Fibroblast of skin of right quadriceps (primary cell): ENCODE data around the gene FKBP2.
A peak's percentile ranks its signal among the peaks of the same experiment; 100 is the strongest.

Source experiments
- DNase-seq: peaks from one replicate; pipeline ENCODE4 v3.0.0-alpha.2; 2013

FKBP2 gene

DNA sequence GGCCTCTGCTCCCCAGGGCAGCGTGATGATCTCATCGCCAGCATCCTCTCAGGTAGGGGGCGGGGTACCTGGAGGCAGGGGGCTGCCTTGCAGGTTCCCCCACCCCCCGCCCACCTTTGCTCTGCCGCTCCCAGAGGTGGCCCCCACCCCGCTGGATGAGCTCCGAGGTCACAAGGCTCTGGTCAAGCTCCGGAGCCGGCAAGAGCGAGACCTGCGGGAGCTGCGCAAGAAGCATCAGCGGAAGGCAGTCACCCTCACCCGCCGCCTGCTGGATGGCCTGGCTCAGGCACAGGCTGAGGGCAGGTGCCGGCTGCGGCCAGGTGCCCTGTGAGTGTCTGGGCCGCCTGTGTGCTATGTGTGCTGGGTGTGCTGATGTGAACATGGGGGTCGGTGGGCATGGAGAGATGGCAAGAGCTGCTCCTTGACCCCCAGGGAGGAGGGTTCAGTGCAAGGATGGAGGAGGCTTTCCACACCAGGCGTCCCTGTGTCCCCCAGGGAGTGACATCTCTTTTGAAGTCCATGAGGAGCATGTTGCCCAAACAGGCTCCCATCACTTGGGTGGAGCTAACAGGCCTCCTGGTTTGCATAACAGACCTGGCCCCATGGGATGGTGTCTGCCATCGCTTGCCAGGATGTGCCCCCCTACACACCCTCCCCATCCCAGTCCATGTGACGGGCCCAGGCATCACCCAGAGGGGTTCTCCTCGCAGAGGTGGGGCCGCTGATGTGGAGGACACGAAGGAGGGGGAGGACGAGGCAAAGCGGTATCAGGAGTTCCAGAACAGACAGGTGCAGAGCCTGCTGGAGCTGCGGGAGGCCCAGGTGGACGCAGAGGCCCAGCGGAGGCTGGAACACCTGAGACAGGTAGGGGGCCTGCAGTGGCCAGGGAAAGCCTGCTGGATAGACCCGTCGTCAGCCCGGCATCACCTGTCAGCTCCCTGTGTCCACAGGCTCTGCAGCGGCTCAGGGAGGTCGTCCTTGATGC, 24.6 kb downstream of the FKBP2 start:
- no peak for DNase-seq

DNA sequence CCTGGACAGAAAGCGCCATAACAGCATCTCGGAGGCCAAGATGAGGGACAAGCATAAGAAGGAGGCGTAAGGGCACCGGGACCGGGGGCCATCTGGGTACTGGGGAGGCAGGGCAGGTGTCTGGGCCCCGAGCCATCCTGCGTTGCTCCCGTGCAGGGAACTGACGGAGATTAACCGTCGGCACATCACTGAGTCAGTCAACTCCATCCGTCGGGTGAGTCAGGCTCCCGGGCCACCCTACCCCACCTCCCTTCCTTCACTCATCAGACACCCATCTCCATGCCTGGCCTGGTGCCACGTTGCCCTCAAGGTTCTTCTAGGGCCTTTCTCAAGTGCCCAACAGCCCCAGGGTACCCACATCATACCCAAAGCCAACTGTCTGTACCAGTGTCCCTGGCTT, 25.4 kb downstream of the FKBP2 start:
- DNase-seq = no peak

DNA sequence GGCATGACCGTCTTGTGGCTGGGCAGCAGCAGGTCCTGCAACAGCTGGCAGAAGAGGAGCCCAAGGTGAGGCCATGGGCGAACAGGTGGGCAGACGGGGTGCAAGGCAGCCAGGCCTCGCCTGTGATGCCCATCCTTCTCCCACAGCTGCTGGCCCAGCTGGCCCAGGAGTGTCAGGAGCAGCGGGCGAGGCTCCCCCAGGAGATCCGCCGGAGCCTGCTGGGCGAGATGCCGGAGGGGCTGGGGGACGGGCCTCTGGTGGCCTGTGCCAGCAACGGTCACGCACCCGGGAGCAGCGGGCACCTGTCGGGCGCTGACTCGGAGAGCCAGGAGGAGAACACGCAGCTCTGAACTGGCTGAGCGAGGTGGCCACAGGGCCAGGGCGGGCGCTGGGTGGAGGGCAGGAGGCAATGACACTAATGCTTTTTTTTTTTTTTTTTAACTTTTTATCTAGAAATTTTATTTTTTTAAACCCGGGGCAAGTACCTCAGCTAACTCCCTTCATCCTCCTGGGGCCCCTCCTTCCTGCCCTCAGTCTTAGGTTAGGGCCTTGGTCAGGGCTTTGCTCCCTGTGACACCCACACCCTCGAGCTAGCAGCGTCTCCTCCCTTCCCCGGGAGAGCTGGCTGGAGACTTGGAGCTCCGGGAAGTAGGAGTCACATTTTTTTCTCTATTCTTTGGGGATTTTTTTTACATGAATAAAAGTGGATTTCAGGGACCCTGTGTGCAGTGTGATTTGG, 26.5 kb downstream of the FKBP2 start:
- no peak for DNase-seq

DNA sequence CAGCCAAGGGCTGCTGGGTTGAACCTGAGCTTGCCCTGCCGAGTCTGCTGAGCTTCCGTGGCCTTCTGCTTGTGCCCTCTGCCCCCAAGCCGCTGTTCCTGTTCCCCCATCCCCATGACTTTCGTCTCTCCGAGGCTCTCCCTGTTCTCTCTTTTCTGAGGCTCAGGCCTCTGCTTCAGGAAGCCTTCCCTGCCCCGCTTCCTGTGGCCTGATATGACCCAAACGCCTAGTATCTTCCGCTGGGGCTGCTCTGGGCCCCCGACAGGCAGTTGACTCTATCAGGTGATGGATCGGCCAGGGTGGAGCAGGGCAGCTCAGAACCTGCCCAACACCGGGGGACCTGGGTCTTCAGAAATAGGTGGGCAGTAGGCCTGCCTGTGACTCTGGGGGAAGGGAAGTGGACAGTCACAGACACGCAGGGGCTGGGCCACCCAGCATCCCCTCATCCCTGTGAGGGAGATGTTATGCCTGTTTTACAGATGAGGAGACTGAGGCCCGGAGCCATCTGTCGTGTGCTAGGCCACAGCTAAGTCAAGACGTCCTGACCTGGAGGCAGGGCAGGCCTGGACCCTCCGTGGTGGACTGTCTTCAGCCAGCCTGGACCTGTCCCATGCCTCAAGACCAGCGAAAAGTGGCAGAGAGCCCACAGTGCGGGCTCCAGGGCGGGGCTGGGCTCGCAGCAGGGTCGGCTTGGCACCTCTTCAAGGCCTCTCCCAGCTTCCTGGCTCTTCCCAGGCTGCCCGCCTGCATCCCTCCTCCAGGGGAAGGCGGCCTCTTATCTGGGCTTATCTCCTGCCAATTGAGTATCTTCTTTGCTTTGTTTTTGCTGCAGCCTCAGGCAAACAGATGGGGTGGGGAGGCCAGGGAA, 27.4 kb downstream of the FKBP2 start:
- peak; percentile 31 for DNase-seq

DNA sequence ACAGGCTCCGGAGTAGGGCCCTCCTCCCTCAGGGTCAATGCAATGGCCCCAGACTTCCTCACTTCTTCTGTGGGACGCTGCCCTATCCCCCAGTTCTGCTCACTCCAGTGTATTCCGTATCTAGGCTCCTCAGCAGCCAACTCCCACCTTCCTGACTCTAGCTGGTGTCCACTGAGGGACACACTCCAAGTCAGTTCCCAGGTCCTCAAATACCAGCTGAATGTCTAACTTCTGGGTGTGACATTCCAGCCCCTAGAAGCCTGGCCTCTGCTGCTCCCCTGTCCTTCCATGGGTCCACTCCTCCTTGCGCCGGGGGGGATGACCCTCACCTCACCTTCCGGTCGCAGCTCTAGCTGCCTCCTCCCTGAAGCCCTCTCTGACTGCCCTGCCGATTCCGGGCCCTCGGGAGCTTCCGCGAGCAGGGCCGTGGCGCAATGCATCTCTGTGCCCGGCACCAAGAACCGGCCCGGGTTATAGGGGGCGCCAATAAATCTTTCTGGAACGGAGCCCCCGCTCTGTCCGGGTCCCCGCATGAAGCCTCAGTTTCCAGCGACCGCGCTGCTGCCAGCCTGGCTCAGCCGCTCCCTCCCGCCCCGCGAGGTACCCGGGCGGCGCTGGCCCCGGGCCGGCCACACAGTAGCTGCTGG, 28.1 kb downstream of the FKBP2 start:
- DNase-seq = peak; percentile 24

DNA sequence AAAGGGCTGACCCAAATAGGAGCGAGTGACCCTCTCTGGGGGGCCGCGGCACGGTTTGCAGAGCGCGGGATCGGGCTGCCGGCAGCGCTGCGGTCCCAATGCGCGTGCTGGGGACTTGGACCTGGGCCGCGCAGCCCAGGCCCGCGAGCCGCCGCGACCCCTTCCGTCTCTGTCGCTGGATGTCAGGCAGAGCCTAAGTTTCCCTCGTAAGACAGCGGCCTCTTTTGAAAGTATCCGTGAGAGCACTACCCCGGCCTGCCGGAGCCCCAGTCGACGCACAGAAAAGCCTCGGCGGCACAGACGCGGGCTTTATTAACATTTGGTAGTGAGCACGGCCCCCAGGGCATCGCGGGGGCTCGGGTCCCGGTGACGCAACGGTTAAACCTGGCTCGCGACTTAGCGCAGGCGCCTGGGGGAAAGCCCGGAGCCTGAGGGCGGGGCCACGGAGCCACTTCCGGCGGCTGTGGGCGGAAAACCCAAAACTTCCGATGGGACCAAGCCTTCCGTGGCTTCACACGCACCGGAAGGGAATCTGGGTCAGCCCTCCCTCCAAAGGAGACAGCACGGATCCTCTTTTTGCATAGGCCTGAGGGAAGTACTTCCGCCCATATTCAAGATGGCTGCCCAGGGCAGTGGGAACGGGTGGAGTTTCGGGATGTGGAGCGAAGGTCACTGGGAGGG, 28.8 kb downstream of the FKBP2 start:
- peak; percentile 100 for DNase-seq

DNA sequence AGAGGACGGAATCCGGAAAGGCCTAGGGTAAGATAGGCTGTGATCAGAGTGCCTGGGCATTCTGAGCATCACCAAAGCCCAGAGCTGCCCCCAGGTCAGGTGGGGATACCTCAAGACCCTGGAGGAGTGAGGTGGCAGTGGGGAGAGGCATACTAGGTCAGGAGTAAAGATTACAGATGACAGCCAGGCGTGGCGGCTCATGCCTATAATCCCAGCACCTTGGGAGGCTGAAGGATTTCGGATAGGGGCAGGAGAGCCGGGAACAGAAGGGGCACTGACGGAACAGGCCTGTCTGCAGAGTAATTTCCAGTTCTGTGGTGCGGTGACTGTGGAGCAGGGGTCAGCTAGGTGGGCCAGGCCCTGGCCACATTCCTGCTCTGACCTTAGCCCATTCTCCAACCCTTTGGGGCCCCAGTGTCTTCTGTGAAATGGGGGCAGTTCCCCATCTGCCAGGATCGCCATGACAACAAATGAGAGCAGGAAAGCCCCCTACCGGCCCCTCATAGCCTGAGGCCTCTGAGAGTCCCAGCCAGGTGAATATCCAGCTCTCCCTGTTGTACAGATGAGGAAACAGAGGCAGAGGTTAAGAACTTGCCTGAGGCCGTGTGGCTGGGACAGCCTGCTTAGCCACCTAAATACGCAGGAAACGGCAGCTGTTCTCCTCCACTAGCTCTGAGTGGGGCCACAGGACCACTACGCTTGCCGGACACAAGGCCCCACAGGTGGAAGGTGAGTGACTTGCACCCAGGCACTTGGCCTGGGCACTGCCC, 34.3 kb downstream of the FKBP2 start:
- DNase-seq = no peak

DNA sequence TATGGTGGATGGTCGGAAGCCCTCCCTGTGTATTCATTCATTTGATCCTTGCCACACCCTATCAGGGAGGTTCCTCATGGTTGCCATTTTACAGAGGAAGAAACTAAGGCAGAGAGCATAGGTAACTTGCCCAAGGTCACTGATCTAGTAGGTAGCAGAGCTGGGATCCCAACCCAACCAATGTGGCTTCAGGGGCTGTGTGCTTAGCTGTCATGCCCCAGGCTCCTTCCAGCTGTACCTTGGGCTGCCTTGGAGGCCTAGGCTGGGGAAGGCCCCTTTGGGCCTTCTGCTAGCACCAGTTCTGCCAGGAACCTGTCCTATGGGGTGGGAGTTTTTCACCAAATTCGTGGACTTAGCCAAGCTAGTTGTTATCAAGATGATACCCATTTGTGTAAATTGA, 34.9 kb downstream of the FKBP2 start:
- DNase-seq = no peak

DNA sequence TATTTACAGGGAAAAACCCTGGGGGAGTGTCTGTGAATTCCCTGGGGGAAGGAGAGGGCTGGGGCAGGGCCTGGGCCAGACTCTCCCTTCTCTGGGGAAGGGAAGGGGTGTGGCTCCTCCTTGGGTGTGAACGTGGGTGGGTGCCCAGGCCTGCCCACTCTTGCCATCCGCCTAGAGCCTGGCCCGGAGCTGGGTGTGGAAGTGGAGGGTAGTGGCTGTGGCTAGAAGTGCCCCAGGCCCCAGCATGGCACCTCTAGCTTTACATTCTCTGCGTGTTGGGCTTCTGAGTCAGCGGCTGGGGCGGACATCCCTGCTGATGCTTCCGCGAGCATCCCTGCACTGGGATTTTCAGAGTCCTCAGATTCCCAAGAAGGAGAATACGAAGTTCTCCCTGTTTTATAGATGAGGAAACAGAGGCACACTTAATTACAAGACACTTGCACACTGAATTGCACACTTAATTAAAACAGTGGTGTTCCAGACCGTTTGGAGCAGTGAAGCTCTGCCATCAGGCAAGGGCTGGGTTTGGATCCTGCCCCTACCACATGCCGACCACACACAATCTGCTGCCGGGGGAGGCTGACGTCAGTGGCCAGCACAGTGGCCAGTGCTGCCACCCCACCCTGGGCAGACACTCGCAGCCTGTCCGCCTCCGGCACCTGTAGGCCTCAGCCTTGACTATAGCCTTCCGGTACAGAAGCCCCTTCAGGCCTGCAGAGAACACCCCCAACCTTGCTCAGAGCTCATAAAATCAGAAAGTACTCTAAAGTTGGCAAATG, 35.9 kb downstream of the FKBP2 start:
- no peak for DNase-seq

DNA sequence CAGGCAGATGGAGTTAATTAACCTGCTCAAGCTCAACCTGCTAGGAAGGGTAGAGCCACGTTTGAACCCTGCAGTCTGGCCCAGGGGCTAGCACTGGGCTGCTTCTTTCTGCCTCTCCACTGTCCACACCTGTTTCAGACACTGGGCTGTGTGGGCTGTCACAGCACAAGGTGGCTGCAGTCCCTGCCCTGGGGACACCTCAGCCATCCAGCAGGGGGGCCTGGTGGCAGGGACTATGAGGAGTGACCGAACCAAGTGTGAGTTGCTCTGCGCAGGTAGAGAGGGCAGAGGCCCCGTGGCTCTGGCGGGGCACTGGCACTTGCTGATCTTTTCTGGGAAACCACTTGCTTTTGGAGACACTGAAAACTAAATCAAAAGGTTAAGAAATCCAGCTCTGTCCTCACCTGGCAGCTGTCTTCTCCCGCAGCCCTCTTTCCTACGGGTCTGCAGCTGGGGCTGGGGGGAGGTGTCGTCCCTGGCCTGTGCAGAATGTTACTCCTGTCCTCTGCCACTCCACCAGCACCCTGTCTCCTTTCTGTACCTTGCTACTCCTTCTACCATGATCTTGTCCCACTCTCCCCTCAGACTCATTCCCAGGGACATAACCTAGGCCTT, 37.8 kb downstream of the FKBP2 start:
- no peak for DNase-seq

DNA sequence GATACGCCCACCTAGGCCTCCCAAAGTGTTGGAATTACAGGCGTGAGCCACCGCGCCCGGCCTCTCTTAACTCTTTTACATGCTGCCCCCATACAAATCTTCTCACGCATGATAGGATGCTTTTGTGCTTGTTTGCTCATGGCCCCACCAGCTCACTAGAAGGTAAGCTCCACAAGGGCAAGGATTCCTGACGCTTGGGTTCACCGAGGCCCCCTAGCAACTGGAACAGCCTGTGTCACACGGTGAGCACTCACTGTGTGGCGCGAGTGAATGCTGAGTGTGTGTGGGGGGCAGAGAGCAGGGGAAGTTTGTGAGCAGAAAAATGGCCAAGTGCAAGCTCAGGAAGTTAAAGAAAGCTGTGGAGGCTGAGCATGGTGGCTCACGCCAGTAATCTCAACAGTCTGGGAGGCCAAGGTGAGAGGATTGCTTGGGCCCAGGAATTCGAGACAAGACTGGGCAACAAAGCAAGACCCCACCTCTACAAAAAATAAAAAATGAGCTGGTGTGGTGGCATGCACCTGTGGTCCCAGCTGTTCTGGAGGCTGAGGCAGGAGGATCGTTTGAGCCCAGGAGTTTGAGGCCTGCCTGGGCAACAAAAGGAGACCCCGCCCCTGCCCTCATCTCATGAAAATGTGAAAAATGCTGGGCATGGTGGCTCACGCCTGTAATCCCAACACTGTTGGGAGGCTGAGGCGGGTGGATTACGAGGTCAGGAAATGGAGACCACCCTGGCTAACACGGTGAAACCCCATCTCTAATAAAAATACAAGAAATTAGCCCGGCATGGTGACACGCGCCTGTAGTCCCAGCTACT, 41.3 kb downstream of the FKBP2 start:
- no peak for DNase-seq

DNA sequence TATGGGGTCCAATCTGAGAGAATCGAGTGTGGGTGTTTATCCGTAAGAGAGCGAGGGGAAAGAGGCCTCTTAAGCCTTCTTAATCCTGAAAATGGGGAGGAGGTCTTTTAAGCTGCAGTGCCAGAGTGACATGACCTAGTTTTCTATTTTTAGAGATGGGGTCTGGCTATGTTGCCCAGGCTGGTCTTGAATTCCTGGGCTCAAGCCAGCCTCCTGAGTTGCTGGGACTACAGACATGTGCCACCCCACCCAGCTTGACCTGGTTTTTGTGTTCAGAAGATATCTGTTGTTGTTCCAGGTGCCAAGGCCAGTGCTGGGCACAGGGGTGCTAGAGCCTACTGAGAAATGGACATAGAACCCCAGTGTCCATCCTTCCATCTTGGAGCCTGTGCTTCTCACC, 42.2 kb downstream of the FKBP2 start:
- DNase-seq = no peak

DNA sequence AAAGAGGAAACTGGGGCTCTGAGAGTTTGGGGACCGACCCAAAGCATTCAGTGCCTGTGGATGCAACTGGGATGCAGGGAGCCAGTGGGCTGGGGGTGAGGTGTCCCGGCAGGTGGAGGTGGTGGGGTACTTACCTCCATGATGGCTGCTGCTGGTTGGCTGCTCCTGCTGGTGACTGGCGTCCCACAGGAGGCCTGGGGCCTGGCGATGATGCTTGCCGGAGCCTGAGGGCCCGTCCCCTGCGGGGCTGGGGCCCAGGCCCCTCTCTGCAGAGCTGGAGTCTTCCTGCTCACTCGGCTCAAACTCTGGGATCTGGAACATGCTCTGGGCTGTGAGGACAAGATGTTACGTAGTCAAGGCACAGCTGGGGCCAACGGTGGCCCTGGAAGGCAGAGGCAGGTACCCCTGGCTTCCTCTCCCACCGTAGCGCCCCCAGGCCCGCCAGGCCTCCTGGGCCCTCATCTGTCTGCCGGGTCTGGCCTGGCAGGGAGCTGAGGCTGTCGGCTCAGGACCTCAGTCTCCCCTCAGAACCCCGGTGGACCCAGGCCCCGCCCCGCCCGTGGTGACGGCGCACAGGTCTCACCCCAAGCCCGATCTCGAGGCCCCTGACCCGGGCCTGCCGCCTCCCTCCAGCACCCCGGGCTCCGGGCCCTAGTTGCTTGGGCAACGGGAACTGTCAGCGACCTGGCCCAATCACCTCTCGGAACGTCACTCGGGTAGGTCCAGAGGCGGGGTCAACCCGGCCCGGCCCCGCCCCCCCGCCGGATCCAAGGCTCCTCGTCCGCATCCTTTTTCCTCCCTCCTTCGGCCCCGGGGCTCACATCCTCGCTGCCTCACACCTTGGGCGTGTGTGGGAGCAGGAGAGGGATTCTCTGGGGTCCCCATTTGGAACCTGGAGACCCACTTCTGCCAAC, 43.4 kb downstream of the FKBP2 start, which contains the start of gene BAD:
TSS of gene BAD (minus strand) at position 618 of the 914 bp plus-strand sequence. CDS start at position 321, 297 bp downstream.
- peak; percentile 89 for DNase-seq

DNA sequence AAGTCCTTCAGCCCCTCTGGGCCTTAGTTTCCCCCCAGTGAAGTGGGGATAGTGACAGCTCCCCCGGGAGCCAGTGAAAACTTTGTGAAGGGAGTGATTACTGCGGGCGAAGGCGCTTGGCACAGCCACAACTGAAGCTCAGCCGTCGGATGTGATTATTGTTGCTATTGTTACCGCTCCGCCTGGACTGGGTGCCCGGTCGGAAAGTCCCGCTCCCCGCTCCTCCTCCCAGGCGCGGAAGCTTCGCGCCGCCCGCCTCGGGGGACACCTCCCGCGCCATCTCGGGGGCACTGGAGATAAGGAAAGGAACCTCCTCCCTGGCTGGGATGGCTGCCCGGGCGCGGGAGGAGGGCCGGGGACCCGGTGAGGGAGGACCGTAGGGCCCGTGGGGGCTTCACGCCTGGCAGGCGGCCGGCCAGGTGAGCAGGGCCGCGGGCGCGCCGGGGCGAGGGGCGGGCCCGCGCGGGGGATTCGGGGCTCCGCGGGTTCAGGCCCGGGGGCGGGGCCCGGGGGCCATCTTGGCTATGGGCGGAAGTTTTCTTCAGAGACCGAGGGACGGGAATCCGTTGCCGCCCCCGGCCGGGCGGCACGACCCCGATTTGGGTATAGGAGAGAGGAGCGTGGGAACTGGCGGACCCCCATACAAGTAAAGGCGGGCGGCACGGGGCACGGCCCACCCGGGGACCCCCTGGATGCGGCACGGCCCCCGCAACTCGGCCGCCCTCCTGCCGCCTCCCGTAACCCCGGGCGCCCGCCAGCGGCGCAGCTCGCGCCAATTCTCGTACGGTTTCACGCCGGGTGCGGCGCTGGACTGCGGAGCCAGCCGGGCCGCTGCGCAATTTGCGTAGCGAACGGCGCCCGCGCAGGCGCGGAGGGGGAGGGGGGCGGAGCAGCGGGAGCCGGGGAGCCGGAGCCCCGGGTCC, 44.3 kb downstream of the FKBP2 start, which contains the start of gene GPR137:
TSS of gene GPR137 (plus strand) at position 887 of the 923 bp plus-strand sequence. CDS start 677 bp downstream, outside the sequence.
- peak; percentile 65 for DNase-seq

DNA sequence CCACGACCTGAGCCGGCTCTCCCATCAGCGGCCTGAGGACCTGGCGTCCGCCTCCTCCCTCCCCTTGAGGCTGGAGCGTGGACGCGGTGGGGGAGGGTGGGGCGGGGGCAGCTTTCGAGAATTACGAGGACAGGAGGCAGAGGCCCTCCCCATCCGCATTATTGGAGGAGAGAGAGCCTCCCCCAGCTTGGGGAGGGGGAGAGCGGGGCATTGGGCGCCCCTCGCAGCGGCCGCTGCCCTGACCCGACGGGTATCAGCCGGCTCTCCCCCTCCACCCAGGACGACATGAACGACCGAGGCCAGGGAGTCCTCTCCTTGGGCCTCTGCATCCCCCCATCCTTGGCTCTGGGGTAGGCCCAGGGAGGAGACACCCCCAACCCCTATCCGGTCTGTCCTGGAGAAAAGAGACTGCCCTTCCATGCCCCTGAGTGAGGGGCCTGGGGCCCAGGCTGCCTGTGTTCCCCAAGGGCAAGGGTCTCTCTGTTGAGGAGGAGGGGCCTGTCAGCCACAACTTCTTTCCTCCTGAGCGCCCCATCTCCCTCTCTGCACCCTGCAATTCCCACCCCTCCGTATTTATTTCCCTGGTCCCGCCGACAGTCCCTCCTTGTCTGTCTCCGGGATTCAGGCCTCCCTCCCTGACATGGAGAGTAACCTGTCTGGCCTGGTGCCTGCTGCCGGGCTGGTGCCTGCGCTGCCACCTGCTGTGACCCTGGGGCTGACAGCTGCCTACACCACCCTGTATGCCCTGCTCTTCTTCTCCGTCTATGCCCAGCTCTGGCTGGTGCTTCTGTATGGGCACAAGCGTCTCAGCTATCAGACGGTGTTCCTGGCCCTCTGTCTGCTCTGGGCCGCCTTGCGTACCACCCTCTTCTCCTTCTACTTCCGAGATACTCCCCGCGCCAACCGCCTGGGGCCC, 45.2 kb downstream of the FKBP2 start:
- DNase-seq = no peak
